ENCODE results near the gene SORCS2.

The SORCS2 gene

DNA sequence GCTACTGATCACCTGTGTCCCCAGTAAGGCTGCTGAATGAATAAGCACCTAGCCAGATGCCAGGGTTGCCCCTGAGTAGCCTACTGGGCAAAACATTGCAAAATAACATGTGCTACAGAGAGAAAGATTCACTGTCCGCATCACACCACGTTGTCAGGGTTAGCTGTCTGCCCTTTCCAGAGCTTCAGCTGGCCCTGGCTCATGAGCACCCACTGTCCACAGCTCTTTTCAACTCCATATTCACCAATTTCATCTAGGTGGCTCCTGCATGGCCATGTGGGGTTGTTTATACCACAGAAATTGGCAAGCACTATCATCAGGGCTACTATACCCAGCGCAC, 470.1 kb downstream of the SORCS2 start:
- no peak for DNase-seq

DNA sequence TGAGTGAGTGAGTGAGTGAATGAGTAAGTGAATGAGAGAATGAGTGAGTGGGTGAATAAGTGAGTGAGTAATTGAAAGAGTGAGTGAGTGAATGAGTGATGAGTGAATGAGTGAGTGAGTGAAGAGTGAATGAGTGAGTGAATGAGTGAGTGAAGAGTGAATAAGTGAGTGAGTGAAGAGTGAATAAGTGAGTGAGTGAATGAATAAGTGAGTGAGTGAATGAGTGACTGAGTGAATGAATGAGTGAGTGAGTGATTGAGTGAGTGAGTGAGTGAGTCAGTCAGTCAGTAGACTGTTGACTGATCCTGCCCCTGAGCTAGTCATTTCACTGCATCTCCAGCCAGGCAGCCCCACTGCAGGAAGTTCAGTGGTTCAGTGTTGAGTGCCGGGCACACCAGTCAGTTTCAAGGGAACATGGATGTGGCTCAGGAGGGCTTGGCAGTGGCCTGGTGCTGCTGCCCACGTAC, 470.8 kb downstream of the SORCS2 start:
- no peak for DNase-seq

DNA sequence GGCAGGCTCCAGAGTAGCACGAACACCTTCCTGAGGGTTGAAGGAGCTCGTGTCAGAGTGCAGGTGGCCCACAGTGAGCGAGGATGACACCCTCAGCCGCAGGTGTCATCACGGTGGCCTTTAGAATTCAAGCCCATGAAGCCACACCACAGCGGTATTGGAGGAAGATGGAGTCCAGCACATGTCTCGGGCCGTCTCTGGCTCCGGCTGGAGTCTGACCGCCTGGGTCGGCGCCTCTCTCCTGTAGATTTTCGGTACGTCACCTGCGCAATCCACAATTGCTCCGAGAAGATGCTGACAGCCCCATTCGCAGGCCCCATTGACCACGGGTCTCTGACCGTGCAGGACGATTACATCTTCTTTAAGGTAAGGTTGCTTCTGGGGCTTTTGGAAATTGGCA, 471.8 kb downstream of the SORCS2 start:
- no peak for DNase-seq

DNA sequence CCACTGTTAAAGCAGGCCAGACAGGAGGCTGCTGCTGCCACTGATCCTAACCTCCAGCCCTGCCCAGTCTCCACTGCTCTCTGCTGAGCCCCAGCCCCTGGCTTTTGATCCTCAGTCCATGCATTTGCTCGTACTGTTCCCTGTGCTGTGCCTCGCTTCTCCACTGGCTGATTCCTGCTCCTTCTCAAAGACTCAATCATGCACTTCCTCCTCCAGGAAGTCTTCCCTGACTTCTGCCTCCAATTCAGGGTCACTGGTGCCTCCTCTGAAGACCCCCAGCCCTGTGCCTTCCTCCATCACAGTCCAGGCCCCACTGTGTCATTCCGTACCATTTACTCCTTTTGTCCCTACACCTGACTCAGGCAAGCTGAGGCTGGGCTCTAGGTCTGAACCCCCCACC, 473.0 kb downstream of the SORCS2 start:
- DNase-seq: no peak

DNA sequence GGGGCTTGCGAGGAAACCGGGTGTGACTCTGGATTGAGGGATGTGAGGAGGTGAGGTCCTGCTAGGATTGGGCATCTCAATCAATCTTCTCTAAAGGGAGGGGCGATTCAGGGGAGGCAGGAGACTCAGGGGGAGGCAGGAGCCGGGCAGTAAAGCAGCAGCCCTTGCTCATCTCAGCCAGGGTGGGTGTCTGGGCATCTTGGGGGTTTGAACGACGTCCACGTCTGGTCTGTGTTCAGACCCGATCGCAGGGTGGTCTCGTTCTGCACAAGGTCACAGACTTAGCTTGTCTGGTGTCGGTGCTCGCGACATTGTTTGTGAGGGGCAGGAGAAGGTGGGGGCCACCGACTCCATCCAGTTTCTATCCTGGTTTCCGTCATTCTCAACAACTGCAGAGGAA, 473.7 kb downstream of the SORCS2 start:
- DNase-seq: no peak

DNA sequence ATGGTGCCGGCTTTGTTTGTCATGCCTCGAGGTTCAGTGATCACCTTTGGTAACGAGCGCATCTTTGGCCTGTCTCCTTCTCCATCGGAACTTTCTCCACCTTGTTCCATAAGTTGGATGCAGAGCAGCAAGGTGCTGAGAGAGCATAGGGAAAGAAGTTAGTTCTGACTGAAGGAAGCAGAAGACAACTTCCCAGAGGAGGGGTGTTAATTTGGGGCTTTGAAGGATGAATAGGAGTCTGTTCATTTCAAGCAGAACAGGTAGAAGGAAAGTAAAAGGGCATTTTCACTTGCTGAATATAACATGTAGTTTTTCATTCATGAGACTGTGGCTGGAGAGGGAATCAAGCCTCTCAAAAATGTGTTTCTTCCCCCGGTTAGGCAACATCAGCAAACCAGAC, 474.4 kb downstream of the SORCS2 start:
- DNase-seq: no peak

DNA sequence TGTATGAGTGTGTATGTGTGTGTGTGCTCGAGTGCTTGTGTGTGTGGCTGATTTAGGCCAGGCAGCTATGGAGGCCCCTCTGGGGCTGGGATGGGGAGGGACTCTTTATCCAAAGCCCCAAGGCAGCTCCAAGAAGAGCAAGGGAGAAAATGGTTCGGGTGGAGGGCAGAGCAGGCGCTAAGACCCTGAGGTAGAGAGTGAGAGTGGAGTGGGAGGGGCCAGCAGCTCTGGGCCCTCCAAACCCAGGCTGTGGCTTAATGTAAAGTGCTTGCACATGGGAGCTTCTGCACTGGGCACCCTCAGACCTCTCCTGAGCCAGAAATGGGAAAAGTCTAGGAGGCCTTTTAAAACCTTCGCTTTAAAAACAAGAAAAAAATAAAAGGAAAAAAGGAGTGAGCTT, 475.9 kb downstream of the SORCS2 start:
- DNase-seq: no peak

DNA sequence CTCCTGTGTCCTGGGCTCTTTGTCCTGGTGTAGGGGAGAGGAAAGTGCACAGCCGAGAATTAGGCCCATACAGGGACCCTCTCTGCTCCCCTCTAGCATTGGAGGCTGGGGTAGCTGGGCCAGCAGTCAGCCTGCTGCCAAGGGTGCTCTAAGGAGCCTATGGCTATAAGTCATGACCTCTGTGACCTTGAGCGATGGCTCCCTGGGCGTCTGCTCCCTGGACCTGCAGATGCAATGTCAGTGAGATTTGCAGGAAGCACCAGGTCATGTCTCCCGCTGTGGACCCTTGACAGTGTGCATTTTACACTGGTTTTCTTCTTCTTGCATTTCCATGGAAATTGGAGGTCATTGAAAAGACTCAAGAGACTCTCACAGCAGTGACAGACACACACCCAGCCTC, 476.5 kb downstream of the SORCS2 start:
- no peak for DNase-seq

DNA sequence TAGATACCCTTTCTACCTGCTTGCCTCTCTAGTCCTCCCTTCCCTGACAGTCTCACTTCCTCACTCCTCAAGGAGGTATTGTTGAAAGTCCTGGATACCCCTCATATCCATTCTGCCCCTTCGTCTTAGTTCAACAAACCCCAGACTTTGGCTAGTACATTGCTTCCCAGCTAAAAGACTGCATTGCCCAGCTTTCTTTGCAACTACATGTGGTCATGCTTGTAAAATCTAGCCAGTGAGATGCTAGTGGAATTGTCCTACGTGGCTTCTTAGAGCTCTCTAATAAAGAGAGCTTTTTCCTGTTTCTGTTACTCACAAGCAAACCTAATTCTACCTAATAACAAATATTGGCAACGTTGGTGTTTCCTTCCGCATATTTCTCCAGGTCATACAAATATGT, 480.3 kb downstream of the SORCS2 start:
- no peak for DNase-seq

DNA sequence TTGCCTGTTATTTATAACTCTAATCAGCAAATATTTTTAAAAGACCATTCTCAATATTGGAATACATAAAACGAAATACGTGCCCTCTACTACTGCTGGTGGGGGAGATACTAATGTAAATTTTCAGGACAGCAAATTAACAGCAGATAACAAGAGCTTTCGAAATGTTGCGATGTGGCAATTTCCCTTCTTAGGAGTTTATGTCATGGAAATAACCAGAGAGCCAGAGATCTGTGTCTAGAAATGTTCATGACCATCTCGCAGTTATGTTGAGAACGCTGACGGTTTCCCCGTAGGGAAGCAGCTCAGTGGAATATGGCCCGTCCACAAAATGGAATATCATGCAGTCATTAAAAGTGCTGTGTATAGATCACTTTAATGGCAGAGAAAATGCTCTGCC, 480.8 kb downstream of the SORCS2 start:
- no peak for DNase-seq

DNA sequence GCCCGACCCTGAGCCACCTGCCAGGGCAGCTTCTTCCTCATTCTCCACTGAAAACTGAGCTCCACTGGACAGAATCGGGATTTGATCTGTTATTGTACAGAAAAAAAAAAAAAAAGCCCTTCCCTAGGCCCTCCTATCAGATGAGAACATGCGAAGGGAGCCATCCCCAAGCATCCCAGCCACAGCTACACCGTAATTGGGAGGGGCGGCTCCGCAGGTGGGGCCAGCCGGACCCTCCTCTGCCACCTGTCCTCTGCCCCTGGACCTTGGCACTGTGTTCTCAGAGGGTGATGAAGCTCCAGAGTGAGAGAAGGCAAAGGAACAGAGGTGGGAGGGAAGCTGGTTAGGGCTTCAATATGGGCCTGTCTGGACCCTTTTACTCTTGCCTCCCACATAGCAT, 482.4 kb downstream of the SORCS2 start:
- DNase-seq: no peak

DNA sequence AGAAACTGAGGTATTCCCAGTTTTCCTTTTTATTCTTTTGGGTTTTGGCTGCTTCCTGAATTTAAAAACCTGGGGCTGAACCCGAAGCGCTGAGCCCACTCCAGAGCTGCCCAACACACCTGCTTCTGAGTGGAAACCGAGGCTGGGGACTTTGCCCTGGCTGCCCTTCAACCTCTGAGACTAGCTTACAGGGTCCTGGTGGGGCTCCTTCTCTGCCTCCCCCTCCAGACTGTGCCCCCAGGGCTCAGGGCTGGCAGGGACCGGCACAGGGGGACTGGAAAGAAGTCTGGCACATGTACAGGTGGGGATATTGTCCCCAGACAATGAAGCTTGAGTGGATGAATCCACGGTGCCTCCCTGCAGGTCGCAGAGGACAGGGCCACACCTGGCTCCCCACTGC, 482.8 kb downstream of the SORCS2 start:
- no peak for DNase-seq

DNA sequence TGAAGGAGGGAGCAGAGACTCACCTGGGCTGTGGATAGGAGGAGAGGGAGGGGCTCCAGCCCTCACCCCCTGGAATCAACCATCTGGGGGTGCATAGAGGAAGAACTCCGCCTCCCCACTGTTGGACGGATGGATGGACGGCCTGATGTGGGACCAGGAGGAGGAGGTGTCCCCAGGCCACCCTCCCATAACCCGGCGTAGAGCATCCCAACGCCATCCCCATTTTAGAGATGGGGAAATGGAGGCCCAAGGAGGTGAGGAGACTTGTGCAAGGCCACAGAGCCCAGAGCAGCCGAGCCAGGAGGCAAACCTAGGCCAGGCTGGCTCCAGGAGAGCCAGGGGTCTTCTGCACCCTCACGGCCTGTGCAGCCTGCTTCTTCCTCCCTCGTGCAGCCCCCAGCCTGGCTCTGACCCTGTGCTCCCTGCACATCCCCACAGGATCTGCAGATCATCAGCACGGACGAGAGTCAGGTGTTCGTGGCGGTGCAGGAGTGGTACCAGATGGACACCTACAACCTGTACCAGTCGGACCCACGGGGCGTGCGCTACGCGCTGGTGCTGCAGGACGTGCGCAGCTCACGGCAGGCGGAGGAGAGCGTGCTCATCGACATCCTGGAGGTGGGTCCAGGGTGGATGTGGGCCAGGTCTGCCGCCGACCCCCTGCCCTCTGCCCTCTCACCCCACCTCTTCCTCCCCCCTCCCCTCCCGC, 483.4 kb downstream of the SORCS2 start:
- no peak for DNase-seq

DNA sequence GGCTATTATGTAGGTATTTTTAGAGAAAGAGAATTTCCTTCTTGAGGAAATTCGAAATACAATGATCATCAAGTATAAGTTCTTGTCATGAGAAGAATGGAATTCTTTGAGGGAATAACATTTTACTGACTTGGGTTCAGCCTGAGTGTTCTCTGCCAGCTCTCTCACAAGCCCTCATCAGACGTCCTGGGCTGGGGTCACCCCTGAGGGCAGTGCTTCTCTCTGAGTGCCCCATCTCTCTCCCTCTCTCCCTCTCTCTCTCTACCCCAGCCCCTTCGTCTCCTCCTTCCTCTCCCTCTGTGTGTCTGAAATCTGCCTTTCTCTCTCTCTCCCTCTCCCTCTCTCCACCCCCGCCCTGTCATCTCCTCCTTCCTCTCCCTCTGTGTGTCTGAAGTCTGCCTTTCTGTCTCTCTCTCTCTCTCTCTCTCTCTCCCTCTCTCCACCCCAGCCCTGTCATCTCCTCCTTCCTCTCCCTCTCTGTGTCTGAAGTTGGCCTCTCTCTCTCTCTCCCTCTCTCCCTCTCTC, 484.1 kb downstream of the SORCS2 start:
- no peak for DNase-seq

DNA sequence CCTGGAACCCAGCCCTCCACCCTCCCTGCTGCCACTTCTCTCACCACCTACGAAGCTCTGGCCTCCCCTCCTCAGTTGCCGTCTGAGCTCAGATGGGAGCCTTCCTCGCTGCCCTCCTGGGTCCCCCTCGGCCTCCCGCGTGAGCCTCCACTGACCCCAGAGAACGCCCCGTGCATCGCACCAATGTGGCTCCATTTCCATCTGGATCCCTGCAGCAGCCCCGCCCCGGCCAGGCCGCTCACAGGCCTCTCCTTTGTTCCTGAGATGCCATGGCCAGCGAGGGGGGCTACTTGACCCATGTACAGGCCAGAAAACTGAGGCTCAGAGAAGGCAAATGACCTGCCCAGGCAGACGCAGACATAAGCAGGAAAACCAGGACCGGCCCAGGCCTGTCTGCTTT, 484.7 kb downstream of the SORCS2 start:
- DNase-seq: no peak

DNA sequence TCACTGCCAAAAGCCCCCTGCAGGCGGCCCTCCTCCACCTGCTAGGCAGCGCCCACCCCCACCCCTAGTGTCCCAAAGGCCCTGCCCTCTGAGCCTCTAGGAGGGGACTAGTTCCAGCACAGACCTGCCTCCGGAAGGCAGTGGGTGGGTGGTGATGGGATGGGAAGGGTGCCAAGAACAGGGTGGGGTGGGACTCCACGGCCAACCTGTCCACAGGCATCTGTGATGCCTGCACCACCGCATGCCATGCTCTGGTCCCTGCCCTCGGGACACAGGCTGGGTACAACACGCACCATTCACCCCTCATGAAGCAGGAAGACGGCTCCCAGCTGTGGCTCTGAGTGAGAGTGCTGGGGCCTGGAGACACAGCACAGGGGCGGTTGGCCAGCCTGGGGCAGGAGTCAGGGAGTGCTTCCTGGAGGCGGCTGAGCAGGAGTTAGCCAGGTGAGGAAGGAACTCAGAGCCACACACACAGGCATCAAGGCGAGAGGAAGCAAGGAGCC, 485.5 kb downstream of the SORCS2 start:
- DNase-seq: no peak

DNA sequence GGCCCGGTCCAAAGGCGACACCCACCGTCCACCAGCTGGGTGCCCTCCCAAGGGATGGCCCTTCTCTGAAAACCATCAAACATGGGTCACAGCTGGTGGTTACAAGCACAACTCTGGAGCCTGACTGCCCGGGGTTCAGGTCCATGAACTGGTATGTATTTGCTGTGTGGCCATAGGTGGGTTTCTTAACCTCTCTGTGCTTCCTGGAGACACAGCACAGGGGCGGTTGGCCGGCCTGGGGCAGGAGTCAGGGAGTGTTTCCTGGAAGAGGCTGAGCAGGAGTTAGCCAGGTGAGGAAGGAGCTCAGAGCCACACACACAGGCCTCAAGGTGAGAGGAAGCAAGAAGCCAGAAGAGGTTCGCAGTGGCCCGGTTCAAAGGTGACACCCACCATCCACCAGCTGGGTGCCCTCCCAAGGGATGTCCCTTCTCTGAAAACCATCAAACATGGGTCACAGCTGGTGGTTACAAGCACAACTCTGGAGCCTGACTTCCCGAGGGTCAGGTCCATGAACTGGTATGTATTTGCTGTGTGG, 486.0 kb downstream of the SORCS2 start:
- no peak for DNase-seq

DNA sequence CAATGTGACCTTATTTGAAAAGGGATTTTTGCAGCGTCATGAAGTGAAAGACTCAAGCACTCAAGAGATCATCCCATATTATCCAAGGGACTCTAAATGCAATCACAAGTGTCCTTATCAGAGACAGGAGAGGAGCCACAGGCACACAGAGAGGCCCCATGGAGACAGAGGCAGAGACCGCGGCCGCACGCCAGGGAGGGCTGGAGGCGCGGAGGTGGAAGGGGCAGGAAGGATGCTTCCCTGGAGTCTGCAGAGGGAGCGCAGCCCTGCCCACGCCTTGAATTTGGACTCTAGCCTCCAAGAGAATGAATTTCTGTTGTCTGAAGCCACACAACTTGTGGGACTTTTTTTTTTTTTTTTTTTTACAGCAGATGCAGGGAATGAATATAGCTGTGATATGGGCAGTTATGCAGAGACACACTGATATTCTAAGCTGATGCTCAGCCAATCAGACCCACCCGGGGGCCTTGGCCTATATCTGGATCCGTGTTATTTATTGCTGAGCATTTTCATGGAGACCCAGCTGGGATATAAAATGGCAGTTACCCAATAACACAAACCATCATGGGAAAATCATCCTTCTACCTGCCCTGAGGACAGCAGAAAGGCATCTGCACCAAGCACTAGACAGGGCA, 487.2 kb downstream of the SORCS2 start:
- DNase-seq: no peak

DNA sequence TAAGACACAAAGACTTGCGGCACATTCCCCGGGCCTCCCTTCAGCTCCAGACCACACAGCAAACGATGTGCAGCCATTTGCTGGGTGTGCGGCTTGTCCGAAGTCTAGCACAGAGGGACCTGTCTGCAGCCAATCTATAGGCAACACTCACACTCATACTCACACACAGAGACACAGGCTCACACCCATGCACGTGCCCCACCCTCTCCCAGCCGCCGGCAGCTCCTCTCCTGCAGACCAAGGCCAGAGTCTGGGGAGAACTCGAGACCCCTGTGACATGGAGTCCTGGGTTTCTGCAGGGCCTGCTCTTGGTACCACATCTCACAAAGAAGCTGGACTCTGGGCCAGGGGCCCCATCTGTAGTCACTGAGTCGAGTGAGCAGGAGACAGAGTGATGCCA, 487.8 kb downstream of the SORCS2 start:
- DNase-seq: no peak

DNA sequence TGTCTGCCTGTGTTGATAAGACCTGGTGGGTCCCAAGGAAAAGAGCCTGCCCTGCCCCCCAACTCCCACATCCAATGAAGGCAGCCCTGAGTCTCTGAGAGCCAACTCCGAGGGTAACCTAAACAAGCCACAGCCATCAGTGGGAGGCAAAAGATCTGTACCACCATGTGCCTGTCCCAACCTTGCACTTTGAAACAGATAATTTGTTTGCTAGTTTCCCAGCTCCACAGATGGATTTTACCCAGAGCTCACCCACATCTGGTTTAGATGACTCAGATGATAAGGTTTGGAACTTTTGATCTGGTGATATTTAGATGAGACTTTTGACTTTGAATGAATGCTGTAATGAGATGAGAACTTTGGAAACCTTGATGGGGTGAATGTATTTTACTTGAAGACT, 488.4 kb downstream of the SORCS2 start:
- DNase-seq: no peak

DNA sequence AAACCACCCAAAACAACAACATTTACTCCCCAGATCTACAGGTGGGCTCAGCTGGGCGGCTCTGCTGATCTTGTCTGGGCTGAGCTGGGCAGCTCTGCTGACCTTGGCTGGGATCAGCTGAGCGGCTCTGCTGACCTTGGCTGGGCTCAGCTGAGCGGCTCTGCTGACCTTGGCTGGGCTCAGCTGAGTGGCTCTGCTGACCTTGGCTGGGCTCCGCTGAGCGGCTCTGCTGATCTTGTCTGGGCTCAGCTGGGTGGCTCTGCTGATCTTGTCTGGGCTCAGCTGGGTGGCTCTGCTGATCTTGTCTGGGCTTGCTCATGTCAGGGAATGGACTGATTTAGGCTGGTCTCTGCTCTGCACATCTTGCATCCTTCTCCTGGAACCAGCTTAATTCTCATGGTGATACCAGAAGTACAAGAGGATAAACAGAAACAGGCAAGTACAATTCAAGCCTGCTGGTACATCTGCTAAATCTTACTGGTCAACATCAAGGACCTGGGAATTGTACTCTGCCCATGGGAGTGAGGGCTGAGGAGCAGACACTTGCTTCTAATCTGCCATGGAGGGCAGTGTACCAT, 490.9 kb downstream of the SORCS2 start:
- no peak for DNase-seq

DNA sequence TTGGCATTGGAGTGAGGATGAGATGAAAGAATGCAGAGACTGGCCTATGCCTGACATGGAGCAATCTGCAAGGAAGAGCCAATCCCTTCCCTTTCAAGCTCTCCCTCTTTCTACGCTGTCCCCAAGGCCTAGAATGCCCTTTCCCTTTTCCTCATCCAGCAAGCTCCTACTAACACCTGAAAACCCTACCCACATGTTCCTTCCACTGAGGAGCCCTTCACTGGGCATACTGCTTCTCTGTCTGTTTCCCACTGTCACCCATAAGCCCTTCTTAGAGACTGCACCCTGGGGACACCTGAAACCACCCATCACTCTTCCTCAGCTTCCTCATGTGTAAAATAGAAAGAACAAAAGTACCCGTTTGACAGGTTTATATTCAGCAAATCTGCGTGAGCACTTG, 492.0 kb downstream of the SORCS2 start:
- no peak for DNase-seq

DNA sequence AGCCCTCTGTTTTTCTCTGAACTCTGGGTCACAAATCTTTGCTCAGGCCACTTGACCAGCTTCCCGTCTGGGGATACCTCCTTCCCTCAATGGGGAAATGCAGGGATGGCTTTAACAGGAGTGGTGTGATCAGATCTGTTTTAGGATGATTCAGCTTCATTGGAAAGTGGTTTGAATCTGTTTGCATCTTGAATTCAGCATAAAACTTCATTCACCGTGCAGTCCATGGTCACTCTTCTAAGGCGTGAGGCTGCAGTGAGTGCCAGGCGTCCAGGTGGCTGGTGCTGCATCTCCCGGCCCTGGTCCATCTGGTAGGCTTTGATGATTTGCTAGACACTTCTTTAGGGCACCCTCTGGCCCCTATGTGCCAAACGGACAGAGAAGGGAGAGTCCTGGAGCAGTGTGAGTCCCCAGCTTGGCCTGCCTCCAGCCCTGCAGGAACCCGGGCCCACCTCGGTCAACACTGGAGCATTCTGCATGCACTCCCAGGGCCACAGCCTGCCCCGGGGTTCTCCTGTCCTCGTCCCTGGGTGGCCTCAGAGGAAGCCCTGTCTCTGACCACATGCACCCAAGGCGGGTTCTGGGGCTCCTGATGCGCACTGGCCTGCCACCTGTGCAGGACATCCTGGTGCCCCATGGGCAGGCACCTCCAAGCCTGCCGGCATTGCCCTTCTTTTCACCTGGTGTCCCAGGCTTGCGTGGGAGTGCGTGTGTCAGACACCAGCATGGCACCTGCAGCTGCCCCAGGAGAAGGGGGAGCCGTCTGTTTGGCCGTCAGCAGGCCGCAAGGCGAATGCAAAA, 493.9 kb downstream of the SORCS2 start:
- DNase-seq: no peak

Data from NK-92 treated with Interleukin-12 subunit alpha and Interleukin-12 subunit beta, amount 100 ng/mL, for 24 hours (cell line).